Spleen (tissue), 11 donors: ENCODE data around the gene PTRH2. TPM values are rescaled to one million over a fixed set of nuclear protein-coding genes. Genes with fewer than 3 reads are reported as not detected.
"Not testable (repeated sequence)": the region's sequence is repeated elsewhere in the genome, so short reads cannot be mapped to it uniquely, and the experiment has no call there.

Experiments used
- DNase-seq: peaks from one replicate; pipeline ENCODE4 v3.0.0-alpha.2; 2020
- H3K27ac ChIP-seq, 8 donors: fragments of 200-600 bp; sonication (generic) in 7 of 8; 1 replicate in 4 of 8; 2 replicates in 4 of 8; pipeline versions ENCODE4 v1.5.0 to v1.8.0; 2016 to 2021; ENCODE audit warnings: inconsistent platforms in 4 of 8, mild to moderate bottlenecking in 4 of 8, moderate library complexity in 1 of 8
- H3K27me3 ChIP-seq, 7 donors: fragments of 200-600 bp; sonication (generic) in 6 of 7; replicated peaks in 1 of 7; 1 replicate in 4 of 7; 2 replicates in 3 of 7; pipeline versions ENCODE4 v1.5.0 to v1.8.0; 2016 to 2021; ENCODE audit warnings: inconsistent platforms in 3 of 7, mild to moderate bottlenecking in 1 of 7
- H3K36me3 ChIP-seq, 6 donors: fragments of 200-600 bp; sonication (generic) in 5 of 6; 1 replicate in 4 of 6; 2 replicates in 2 of 6; pipeline versions ENCODE4 v1.5.0 to v1.8.0; 2016 to 2021; ENCODE audit warnings: inconsistent platforms in 2 of 6
- H3K4me1 ChIP-seq, 6 donors: fragments of 200-600 bp; sonication (generic) in 5 of 6; 1 replicate in 3 of 6; 2 replicates in 3 of 6; pipeline versions ENCODE4 v1.5.0 to v1.8.0; 2016 to 2021; ENCODE audit warnings: inconsistent platforms in 3 of 6
- H3K4me3 ChIP-seq, 8 donors: fragments of 200-600 bp; sonication (generic) in 7 of 8; 1 replicate in 4 of 8; 2 replicates in 4 of 8; pipeline versions ENCODE4 v1.5.0 to v1.8.0; 2016 to 2021; ENCODE audit warnings: inconsistent platforms in 4 of 8, mild to moderate bottlenecking in 4 of 8, moderate library complexity in 2 of 8
- H3K9me3 ChIP-seq, 8 donors: fragments of 200-600 bp; sonication (generic) in 7 of 8; 1 replicate in 4 of 8; 2 replicates in 4 of 8; pipeline versions ENCODE4 v1.5.0 to v1.8.0; 2016 to 2021; ENCODE audit warnings: inconsistent platforms in 4 of 8
- POLR2A ChIP-seq, 3 donors: fragments of 450-650 bp; IDR thresholded peaks; one replicate each; pipeline ENCODE4 v1.5.1; 2017; ENCODE audit warnings: antibody characterized with exemption in 3 of 3, mild to moderate bottlenecking in 1 of 3
- POLR2AphosphoS5 ChIP-seq, 3 donors: sonication (generic); formaldehyde crosslinking; IDR thresholded peaks; one replicate each; pipeline ENCODE4 v1.5.1; 2017; ENCODE audit warnings: antibody characterized with exemption in 3 of 3
- WGBS, 5 donors: extraction: QIAGEN DNeasy Blood & Tissue Kit in 3 of 5; methylation state at CpG; one replicate each; pipeline versions ENCODE4 v1.1.5 to v1.1.7; 2013 to 2018; 5-methylcytosine and 5-hydroxymethylcytosine counted together
- intact Hi-C: fragments of 100-400 bp; cut with DNase I; formaldehyde crosslinking; loops from one replicate; pipeline ENCODE4 v1.15.0; 2023; ENCODE audit warnings: low total_unique reads
- polyA plus RNA-seq, 3 donors: library from polyadenylated mRNA; stranded (reverse); fragments of 200-250 nt; gene quantifications; one replicate each; pipeline ENCODE4 v1.2.1, GENCODE V29; 2013
- total RNA-seq, 7 donors: library from RNA; depleted of rRNA in 3 of 7; stranded (reverse); fragments of >200 nt in 3 of 7; fragmentation: NEBNext Ultra II Directional in 4 of 7; extraction: Animal tissue kit (Norgen Biotek cat#: 25700) in 4 of 7; gene quantifications; one replicate each; pipeline versions ENCODE4 v1.1.0 to v1.2.1, GENCODE V29; 2016 to 2021
- TF ChIP-seq, protein P1 (sequence below), 11 experiments: fragments of 200-600 bp in 7 of 11; fragments of 450-650 bp in 4 of 11; sonication (generic) in 4 of 11; IDR thresholded peaks in 8 of 11; conservative IDR thresholded peaks in 3 of 11; 1 replicate in 7 of 11; 2 replicates in 4 of 11; pipeline versions ENCODE4 v1.4.0 to v1.8.0; 2016 to 2021; ENCODE audit warnings: antibody characterized with exemption in 11 of 11, inconsistent platforms in 4 of 11, mild to moderate bottlenecking in 1 of 11
- donor health status: healthy with polysubstance abuse.
- donor health status: DM: no; HTN: no; CAD: no; lungs with moderate emphysema.
- donor health status: DM: no; HTN: no; CAD: no.
- donor health status: Bipolar disorder and iron deficiency.
- donor health status: healthy.
- donor health status: DM: no; HTN: no; CAD: no.
- donor health status: DM: yes; HTN: yes; CAD: no.

Gene PTRH2
- total and polyA plus RNA-seq, 10 donors, result 14.4 to 30.9 (median 21.8) TPM

DNA sequence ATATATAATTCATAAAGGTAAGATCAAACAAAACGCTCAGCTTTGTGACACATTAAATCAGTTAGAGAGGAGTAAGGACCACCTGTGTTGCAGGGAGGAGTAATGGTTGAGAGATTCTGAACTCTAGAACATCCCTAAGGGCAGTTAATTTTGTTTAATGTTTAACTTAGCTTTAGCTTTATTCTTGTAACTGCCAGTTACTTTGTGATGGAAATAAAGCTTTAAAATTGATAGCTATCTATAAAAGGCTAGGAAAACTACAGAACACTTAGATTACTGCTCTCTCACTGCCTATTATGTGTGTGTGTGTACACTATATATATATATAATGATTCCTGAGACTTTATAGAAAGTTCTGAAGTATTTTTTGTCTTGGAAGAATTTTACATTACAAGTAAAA, 37.8 kb downstream of the PTRH2 start:
- TF ChIP-seq, protein P1, sequence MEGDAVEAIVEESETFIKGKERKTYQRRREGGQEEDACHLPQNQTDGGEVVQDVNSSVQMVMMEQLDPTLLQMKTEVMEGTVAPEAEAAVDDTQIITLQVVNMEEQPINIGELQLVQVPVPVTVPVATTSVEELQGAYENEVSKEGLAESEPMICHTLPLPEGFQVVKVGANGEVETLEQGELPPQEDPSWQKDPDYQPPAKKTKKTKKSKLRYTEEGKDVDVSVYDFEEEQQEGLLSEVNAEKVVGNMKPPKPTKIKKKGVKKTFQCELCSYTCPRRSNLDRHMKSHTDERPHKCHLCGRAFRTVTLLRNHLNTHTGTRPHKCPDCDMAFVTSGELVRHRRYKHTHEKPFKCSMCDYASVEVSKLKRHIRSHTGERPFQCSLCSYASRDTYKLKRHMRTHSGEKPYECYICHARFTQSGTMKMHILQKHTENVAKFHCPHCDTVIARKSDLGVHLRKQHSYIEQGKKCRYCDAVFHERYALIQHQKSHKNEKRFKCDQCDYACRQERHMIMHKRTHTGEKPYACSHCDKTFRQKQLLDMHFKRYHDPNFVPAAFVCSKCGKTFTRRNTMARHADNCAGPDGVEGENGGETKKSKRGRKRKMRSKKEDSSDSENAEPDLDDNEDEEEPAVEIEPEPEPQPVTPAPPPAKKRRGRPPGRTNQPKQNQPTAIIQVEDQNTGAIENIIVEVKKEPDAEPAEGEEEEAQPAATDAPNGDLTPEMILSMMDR (IDR thresholded peaks at IDR 0.05 in 8 of 11, conservative IDR thresholded peaks at IDR 0.05 in 3 of 11), result no peak
- TF ChIP-seq POLR2A (IDR thresholded peaks at IDR 0.05) (no peak), POLR2AphosphoS5 (IDR thresholded peaks at IDR 0.05) (no peak)
- Histone ChIP-seq H3K36me3 (peaks cover 3 to 99% (median 70%) of the 10 kb centered on the region in 6 donors), H3K4me1 (peaks cover 6 to 64% (median 30%) of the 10 kb centered on the region in 6 donors), H3K4me3 (no peak overlapping the region), H3K27ac (peak overlapping the region in 7 of 8 donors; percentile 23 to 68 (median 58)), H3K27me3 (no peaks in the 10 kb centered on the region), H3K9me3 (no peaks in the 10 kb centered on the region)
- DNase-seq, result no peak
- intact Hi-C loops, result no loop called here
- 46 to 54% (median 51%) methylated on average over 1 of the region's 1 CpG for WGBS, 5 donors

DNA sequence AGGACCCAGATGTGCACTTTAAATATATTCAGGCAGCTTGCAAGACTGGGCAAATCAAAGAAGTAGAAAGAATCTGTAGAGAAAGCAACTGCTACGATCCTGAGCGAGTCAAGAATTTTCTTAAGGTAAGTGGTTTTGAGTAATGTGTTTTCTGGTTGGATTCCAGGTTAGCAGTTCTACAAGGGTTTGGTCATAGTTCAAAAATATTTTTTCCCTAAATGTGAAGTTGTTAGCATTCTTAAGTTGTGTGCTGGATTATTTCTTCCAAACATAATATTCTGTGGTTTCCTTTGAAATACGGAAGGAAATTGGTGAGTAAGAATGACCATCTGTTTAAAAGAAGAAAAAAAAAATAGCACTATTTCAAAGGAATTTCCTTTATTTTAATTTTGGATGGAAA, 38.4 kb downstream of the PTRH2 start:
- H3K4me3 ChIP-seq, result no peak overlapping the region
- no peaks in the 10 kb centered on the region for H3K9me3 ChIP-seq
- intact Hi-C loops, result no loop called here
- no peak for TF ChIP-seq POLR2A (IDR thresholded peaks at IDR 0.05)
- TF ChIP-seq, protein P1 (IDR thresholded peaks at IDR 0.05 in 8 of 11, conservative IDR thresholded peaks at IDR 0.05 in 3 of 11), result no peak
- TF ChIP-seq POLR2AphosphoS5 (IDR thresholded peaks at IDR 0.05), result no peak
- H3K36me3 ChIP-seq, result peaks cover 3 to 99% (median 71%) of the 10 kb centered on the region in 6 donors
- peak overlapping the region in 7 of 8 donors; percentile 23 to 68 (median 58) for H3K27ac ChIP-seq
- H3K4me1 ChIP-seq, result peaks cover 6 to 58% (median 28%) of the 10 kb centered on the region in 6 donors
- WGBS, 5 donors, result 32 to 51% (median 34%) methylated on average over 3 of the region's 3 CpGs
- DNase-seq, result no peak
- H3K27me3 ChIP-seq, result no peaks in the 10 kb centered on the region

DNA sequence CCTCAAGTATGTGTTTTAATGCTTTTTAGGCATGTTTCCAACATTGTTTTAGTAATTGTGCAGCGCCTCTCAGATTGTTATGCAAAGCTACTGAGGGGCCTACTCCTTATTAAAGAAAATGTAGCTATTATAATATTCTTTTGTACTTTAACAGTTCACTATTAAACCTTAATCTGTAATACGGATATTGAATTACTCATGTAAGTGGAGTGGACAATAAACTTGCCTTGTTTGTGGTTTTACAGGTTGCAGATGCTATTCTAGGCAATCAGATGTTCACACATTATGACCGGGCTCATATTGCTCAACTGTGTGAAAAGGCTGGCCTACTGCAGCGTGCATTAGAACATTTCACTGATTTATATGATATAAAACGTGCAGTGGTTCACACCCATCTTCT, 41.0 kb downstream of the PTRH2 start:
- Histone ChIP-seq H3K4me3 (no peak overlapping the region), H3K36me3 (peaks cover 3 to 100% (median 82%) of the 10 kb centered on the region in 6 donors), H3K9me3 (no peaks in the 10 kb centered on the region), H3K27ac (no peak overlapping the region), H3K27me3 (no peaks in the 10 kb centered on the region), H3K4me1 (peaks cover 6 to 41% (median 28%) of the 10 kb centered on the region in 6 donors)
- TF ChIP-seq, protein P1 (IDR thresholded peaks at IDR 0.05 in 8 of 11, conservative IDR thresholded peaks at IDR 0.05 in 3 of 11), result no peak
- TF ChIP-seq POLR2AphosphoS5 (IDR thresholded peaks at IDR 0.05) (no peak), POLR2A (IDR thresholded peaks at IDR 0.05) (no peak)
- 63 to 84% (median 76%) methylated on average over 5 of the region's 5 CpGs for WGBS, 5 donors
- intact Hi-C loops, result no loop called here
- no peak for DNase-seq

DNA sequence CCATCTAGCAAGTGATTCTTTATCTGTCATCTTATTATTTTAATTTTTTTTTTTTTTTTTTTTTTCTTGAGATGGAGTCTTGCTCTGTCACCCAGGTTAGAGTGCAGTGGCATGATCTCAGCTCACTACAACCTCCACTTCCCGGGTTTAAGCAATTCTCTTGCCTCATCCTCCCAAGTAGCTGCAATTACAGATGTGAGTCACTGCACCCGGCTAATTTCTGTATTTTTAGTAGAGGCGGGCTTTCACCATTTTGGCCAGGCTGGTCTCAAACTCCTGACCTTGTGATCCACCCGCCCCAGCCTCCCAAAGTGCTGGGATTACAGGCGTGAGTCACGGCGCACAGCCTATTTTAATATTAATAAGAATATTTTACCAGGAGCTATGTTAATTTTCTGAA, 50.6 kb downstream of the PTRH2 start:
- intact Hi-C loops, DNase-seq, H3K27me3 ChIP-seq, H3K4me1 ChIP-seq, H3K9me3 ChIP-seq, H3K4me3 ChIP-seq: not testable (repeated sequence)
- WGBS, 5 donors, result 60 to 85% (median 75%) methylated on average over 7 of the region's 7 CpGs
- peaks cover 0 to 100% (median 87%) of the 10 kb centered on the region in 6 donors for H3K36me3 ChIP-seq
- H3K27ac ChIP-seq, result peak overlapping the region in 2 of 8 donors; percentile 20 to 54

DNA sequence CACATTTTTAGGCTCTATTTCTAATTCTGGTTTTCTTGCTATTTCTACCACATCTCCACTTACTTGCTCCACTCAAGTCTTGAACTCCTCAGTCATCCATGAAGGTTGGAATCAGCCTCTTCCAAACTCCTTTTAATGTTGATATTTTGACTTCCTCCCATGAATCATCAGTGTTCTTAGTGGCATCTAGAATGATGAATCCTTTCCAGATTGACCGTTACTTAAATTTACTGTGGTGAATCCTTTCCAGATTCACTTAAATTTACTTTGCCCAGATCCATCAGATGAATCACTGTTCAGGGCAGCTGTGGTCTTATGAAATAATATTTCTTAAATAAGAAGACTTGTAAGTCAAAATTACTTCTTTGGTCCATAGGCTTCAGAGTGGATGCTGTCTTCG, 55.1 kb downstream of the PTRH2 start:
- WGBS, 5 donors, result 91 to 99% (median 96%) methylated on average over 2 of the region's 2 CpGs
- Histone ChIP-seq H3K4me3 (no peak overlapping the region), H3K36me3 (peaks cover 0 to 100% (median 88%) of the 10 kb centered on the region in 6 donors), H3K4me1 (peaks cover 0 to 42% (median 6%) of the 10 kb centered on the region in 6 donors), H3K9me3 (peaks cover 0 to 3% (median 0%) of the 10 kb centered on the region in 8 donors), H3K27me3 (no peaks in the 10 kb centered on the region), H3K27ac (no peak overlapping the region)
- intact Hi-C loops, result no loop called here
- TF ChIP-seq POLR2A (IDR thresholded peaks at IDR 0.05), result no peak
- TF ChIP-seq POLR2AphosphoS5 (IDR thresholded peaks at IDR 0.05), result no peak
- TF ChIP-seq, protein P1 (IDR thresholded peaks at IDR 0.05 in 8 of 11, conservative IDR thresholded peaks at IDR 0.05 in 3 of 11), result no peak
- no peak for DNase-seq
